Prostate gland (tissue), 2 donors: ENCODE results near the gene GRHL1.

Source experiments
- POLR2A ChIP-seq: fragments of 450-650 bp; IDR thresholded peaks from one replicate; pipeline ENCODE4 v1.6.1; 2016; ENCODE audit warnings: antibody characterized with exemption, mild to moderate bottlenecking
- POLR2AphosphoS5 ChIP-seq: sonication (generic); formaldehyde crosslinking; IDR thresholded peaks from one replicate; pipeline ENCODE4 v1.6.1; 2017; ENCODE audit warnings: antibody characterized with exemption
- TF ChIP-seq, protein P1 (sequence below), 4 experiments: fragments of 200-600 bp in 2 of 4; fragments of 450-650 bp in 2 of 4; sonication (generic) in 2 of 4; IDR thresholded peaks; 1 replicate in 3 of 4; 2 replicates in 1 of 4; pipeline ENCODE4 v1.5.1; 2016 to 2019; ENCODE audit warnings: antibody characterized with exemption in 4 of 4, mild to moderate bottlenecking in 2 of 4, moderate library complexity in 2 of 4

DNA sequence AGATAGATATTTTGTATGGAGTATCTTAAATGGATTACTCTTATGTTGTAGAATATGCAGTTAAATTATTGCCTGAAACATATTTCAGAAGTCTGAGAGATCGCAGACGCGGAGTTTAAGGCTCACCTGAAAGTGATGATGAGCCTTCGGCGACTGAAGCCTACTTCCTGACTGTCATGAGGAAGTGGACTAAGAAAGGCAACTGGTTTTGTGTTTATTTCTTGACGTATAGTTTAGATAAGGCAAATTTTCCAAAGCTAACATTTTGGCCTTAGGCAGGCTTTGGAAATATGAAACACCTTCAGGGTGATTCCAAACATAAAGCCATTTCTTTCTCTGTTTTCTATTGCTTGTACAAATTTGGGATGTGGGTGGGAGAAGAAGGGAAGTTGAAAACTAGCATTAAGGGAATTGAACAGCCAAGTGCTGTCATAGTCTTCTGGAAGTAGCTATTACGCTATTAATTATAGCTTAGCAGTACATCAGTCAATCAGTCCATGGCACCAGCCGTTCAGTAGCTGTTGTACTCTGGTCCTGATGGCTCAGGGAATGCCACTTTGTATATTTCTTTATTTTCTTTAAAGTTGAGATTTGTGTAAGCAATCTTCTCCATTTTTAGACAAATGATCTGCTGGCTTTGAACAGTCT, 1.5 kb downstream of the GRHL1 start:
- TF ChIP-seq, protein P1, sequence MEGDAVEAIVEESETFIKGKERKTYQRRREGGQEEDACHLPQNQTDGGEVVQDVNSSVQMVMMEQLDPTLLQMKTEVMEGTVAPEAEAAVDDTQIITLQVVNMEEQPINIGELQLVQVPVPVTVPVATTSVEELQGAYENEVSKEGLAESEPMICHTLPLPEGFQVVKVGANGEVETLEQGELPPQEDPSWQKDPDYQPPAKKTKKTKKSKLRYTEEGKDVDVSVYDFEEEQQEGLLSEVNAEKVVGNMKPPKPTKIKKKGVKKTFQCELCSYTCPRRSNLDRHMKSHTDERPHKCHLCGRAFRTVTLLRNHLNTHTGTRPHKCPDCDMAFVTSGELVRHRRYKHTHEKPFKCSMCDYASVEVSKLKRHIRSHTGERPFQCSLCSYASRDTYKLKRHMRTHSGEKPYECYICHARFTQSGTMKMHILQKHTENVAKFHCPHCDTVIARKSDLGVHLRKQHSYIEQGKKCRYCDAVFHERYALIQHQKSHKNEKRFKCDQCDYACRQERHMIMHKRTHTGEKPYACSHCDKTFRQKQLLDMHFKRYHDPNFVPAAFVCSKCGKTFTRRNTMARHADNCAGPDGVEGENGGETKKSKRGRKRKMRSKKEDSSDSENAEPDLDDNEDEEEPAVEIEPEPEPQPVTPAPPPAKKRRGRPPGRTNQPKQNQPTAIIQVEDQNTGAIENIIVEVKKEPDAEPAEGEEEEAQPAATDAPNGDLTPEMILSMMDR (IDR thresholded peaks at IDR 0.05) = no peak
- no peak for TF ChIP-seq POLR2A
- no peak for TF ChIP-seq POLR2AphosphoS5
